ENCODE data around the gene IL2RG. TPM values are rescaled to one million over a fixed set of nuclear protein-coding genes. Genes with fewer than 3 reads are reported as not detected.

IL2RG gene
- total RNA-seq, 4 donors from 2014 or later, result 3.8 to 231 (median 44.0) TPM

- no peak overlapping the region for H3K27ac ChIP-seq
- peaks cover 14 to 27% (median 18%) of the 10 kb centered on the region in 4 donors for H3K4me1 ChIP-seq
- in situ Hi-C loops (cut with MboI; ENCODE audit: low pct_ligation_motif_present in 1 of 4, low pct_unique_long_range_greater_than_20kb in 1 of 4, low sequenced_read_pairs in 3 of 4), result loop anchor here in 1 of 4 donors (25.0 kb wide), 1 partner anchor 88 kb away; no protein-coding TSS in a partner anchor
- TF ChIP-seq POLR2A (IDR thresholded peaks at IDR 0.05), result no peak
- TF ChIP-seq, protein P1, sequence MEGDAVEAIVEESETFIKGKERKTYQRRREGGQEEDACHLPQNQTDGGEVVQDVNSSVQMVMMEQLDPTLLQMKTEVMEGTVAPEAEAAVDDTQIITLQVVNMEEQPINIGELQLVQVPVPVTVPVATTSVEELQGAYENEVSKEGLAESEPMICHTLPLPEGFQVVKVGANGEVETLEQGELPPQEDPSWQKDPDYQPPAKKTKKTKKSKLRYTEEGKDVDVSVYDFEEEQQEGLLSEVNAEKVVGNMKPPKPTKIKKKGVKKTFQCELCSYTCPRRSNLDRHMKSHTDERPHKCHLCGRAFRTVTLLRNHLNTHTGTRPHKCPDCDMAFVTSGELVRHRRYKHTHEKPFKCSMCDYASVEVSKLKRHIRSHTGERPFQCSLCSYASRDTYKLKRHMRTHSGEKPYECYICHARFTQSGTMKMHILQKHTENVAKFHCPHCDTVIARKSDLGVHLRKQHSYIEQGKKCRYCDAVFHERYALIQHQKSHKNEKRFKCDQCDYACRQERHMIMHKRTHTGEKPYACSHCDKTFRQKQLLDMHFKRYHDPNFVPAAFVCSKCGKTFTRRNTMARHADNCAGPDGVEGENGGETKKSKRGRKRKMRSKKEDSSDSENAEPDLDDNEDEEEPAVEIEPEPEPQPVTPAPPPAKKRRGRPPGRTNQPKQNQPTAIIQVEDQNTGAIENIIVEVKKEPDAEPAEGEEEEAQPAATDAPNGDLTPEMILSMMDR (IDR thresholded peaks at IDR 0.05), result no peak
- TF ChIP-seq EP300 (IDR thresholded peaks at IDR 0.05; ENCODE audit: low read depth), result no peak
- TF ChIP-seq POLR2AphosphoS5 (IDR thresholded peaks at IDR 0.05), result no peak
- H3K36me3 ChIP-seq, result no peaks in the 10 kb centered on the region
- no peak overlapping the region for H3K4me3 ChIP-seq
- WGBS, 2 donors (ENCODE audit: low coverage in 1 of 2), result 69% methylated on average over 5 of the region's 5 CpGs; no CpG with 5 or more reads in 1 of the 2 donors
- DNase-seq, result no peak
- H3K27me3 ChIP-seq, result no peaks in the 10 kb centered on the region
- no peaks in the 10 kb centered on the region for H3K9me3 ChIP-seq
- intact Hi-C loops (cut with DNase I; ENCODE audit: low total_unique reads), result no loop called here
Observed at GRCh38 chrX:71098951-71099506, 12.3 kb downstream of the IL2RG start.

GRCh38 chrX:71098302-71098701 is 13.1 kb downstream of the IL2RG start:
- 13% methylated on average over 2 of the region's 2 CpGs; no CpG with 5 or more reads in 1 of the 2 donors for WGBS, 2 donors (ENCODE audit: low coverage in 1 of 2)
- in situ Hi-C loops (cut with MboI; ENCODE audit: low pct_ligation_motif_present in 1 of 4, low pct_unique_long_range_greater_than_20kb in 1 of 4, low sequenced_read_pairs in 3 of 4), result loop anchor here in 1 of 4 donors (25.0 kb wide), 1 partner anchor 89 kb away; no protein-coding TSS in a partner anchor
- no peaks in the 10 kb centered on the region for H3K27me3 ChIP-seq
- TF ChIP-seq EP300 (IDR thresholded peaks at IDR 0.05; ENCODE audit: low read depth) (no peak), POLR2A (IDR thresholded peaks at IDR 0.05) (no peak)
- TF ChIP-seq, protein P1 (IDR thresholded peaks at IDR 0.05), result peak; percentile 34 to 50 (median 41)
- peaks cover 7 to 23% (median 12%) of the 10 kb centered on the region in 4 donors for H3K4me1 ChIP-seq
- no peaks in the 10 kb centered on the region for H3K36me3 ChIP-seq
- DNase-seq, result peak; percentile 72
- H3K27ac ChIP-seq, result no peak overlapping the region
- intact Hi-C loops (cut with DNase I; ENCODE audit: low total_unique reads), result no loop called here
- H3K4me3 ChIP-seq, result no peak overlapping the region
- H3K9me3 ChIP-seq, result no peaks in the 10 kb centered on the region

DNA sequence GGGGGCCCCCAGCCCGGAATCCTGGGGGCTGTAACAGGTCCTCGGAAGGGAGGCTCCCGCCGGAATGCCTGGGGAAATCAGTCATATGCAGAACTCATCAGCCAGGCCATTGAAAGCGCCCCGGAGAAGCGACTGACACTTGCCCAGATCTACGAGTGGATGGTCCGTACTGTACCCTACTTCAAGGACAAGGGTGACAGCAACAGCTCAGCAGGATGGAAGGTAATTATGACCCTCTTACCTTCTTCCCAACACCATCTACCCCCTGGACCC is 14.7 kb downstream of the IL2RG start:
- Histone ChIP-seq H3K4me3 (peak overlapping the region; percentile 49 to 67 (median 56)), H3K4me1 (peaks cover 7 to 23% (median 10%) of the 10 kb centered on the region in 4 donors), H3K27ac (peak overlapping the region; percentile 66 to 83 (median 79)), H3K9me3 (no peaks in the 10 kb centered on the region), H3K36me3 (no peaks in the 10 kb centered on the region), H3K27me3 (no peaks in the 10 kb centered on the region)
- TF ChIP-seq, protein P1 (IDR thresholded peaks at IDR 0.05), result no peak
- TF ChIP-seq POLR2A (IDR thresholded peaks at IDR 0.05), result no peak
- no peak for TF ChIP-seq POLR2AphosphoS5 (IDR thresholded peaks at IDR 0.05)
- intact Hi-C loops (cut with DNase I; ENCODE audit: low total_unique reads), result no loop called here
- in situ Hi-C loops (cut with MboI; ENCODE audit: low pct_ligation_motif_present in 1 of 4, low pct_unique_long_range_greater_than_20kb in 1 of 4, low sequenced_read_pairs in 3 of 4), result loop anchor here in 1 of 4 donors (25.0 kb wide), 1 partner anchor 91 kb away; no protein-coding TSS in a partner anchor
- WGBS, 2 donors (ENCODE audit: low coverage in 1 of 2), result 49% methylated on average over 9 of the region's 9 CpGs; no CpG with 5 or more reads in 1 of the 2 donors
- DNase-seq, result no peak

DNA sequence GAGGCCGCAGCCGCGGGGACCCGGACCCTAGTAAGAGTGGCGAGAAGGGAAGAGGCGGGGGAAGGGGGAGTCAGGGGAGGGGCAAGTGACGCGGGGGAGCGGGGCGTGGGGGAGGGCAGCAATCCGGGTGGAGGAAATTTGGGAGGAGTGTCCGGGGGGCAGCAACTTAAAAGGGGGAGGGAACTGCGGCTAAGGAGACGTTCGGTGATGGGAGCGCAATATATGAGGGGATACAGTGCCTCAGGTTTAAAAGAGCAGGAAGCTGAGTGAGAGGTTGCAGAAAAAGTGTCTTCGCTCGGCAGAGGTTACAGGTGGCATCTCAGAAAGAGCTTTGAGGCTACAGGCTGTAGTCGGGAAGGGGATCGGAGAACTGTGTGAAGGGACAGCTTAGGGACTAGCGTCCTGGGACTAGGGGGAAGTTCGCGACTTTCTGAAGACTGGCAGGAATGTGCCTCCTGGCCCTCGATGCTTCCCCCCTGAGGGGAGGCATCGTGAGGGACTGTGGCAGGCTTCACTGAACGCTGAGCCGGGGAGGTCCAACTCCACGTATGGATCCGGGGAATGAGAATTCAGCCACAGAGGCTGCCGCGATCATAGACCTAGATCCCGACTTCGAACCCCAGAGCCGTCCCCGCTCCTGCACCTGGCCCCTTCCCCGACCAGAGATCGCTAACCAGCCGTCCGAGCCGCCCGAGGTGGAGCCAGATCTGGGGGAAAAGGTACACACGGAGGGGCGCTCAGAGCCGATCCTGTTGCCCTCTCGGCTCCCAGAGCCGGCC is 15.2 kb downstream of the IL2RG start:
- Histone ChIP-seq H3K9me3 (no peaks in the 10 kb centered on the region), H3K4me3 (peak overlapping the region; percentile 49 to 67 (median 56)), H3K36me3 (no peaks in the 10 kb centered on the region), H3K4me1 (peaks cover 7 to 23% (median 10%) of the 10 kb centered on the region in 4 donors), H3K27me3 (no peaks in the 10 kb centered on the region), H3K27ac (peak overlapping the region; percentile 66 to 83 (median 79))
- peak; percentile 44 for TF ChIP-seq POLR2A (IDR thresholded peaks at IDR 0.05)
- no peak for TF ChIP-seq EP300 (IDR thresholded peaks at IDR 0.05; ENCODE audit: low read depth)
- TF ChIP-seq POLR2AphosphoS5 (IDR thresholded peaks at IDR 0.05), result peak in 1 of 3 donors; percentile 5
- peak; percentile 11 for DNase-seq
- in situ Hi-C loops (cut with MboI; ENCODE audit: low pct_ligation_motif_present in 1 of 4, low pct_unique_long_range_greater_than_20kb in 1 of 4, low sequenced_read_pairs in 3 of 4) (loop anchor here in 1 of 4 donors (25.0 kb wide), 1 partner anchor 91 kb away; no protein-coding TSS in a partner anchor), intact Hi-C loops (cut with DNase I; ENCODE audit: low total_unique reads) (no loop called here)
- 44% methylated on average over 46 of the region's 46 CpGs; no CpG with 5 or more reads in 1 of the 2 donors for WGBS, 2 donors (ENCODE audit: low coverage in 1 of 2)

Measured in transverse colon (tissue), 4 donors.